ENCODE data around the gene STARD5. TPM values are rescaled to one million over a fixed set of nuclear protein-coding genes. Genes with fewer than 3 reads are reported as not detected.
"Not testable (repeated sequence)": the region's sequence is repeated elsewhere in the genome, so short reads cannot be mapped to it uniquely, and the experiment has no call there.

The STARD5 gene
- total RNA-seq, 2 experiments from 2014 or later: 6.2 to 7.7 TPM

- no peaks in the 10 kb centered on the region for H3K27me3 Mint-ChIP-seq
- peaks cover 3% of the 10 kb centered on the region for H3K4me1 Mint-ChIP-seq
- H3K4me3 Mint-ChIP-seq: no peak overlapping the region
- no peak for DNase-seq
- no peak overlapping the region for H3K27ac Mint-ChIP-seq
- H3K36me3 Mint-ChIP-seq: peaks cover 7% of the 10 kb centered on the region
- no peaks in the 10 kb centered on the region for H3K9me3 Mint-ChIP-seq
Measured at GRCh38 chr15:81346611-81347010, 22.7 kb upstream of the STARD5 start.

- Mint-ChIP-seq H3K27ac (no peak overlapping the region), H3K4me3 (no peak overlapping the region), H3K4me1 (peaks cover 3% of the 10 kb centered on the region), H3K9me3 (no peaks in the 10 kb centered on the region), H3K27me3 (no peaks in the 10 kb centered on the region), H3K36me3 (peaks cover 3% of the 10 kb centered on the region)
- no peak for DNase-seq
Measured at GRCh38 chr15:81343371-81343770, 19.4 kb upstream of the STARD5 start.

GRCh38 chr15:81341351-81341750 is 17.4 kb upstream of the STARD5 start:
- peaks cover 4% of the 10 kb centered on the region for H3K4me1 Mint-ChIP-seq
- no peaks in the 10 kb centered on the region for H3K9me3 Mint-ChIP-seq
- H3K27ac Mint-ChIP-seq: no peak overlapping the region
- no peak for DNase-seq
- no peak overlapping the region for H3K4me3 Mint-ChIP-seq
- peaks cover 3% of the 10 kb centered on the region for H3K36me3 Mint-ChIP-seq
- H3K27me3 Mint-ChIP-seq: no peaks in the 10 kb centered on the region

GRCh38 chr15:81339851-81340250 is 15.9 kb upstream of the STARD5 start:
- H3K27me3 Mint-ChIP-seq: no peaks in the 10 kb centered on the region
- H3K4me1 Mint-ChIP-seq: peaks cover 4% of the 10 kb centered on the region
- H3K36me3 Mint-ChIP-seq: peaks cover 3% of the 10 kb centered on the region
- no peaks in the 10 kb centered on the region for H3K9me3 Mint-ChIP-seq
- no peak overlapping the region for H3K4me3 Mint-ChIP-seq
- no peak for DNase-seq
- no peak overlapping the region for H3K27ac Mint-ChIP-seq

GRCh38 chr15:81339321-81339720 is 15.4 kb upstream of the STARD5 start:
- Mint-ChIP-seq H3K4me3 (no peak overlapping the region), H3K27me3 (no peaks in the 10 kb centered on the region), H3K4me1 (peaks cover 4% of the 10 kb centered on the region), H3K9me3 (no peaks in the 10 kb centered on the region), H3K36me3 (no peaks in the 10 kb centered on the region), H3K27ac (no peak overlapping the region)
- DNase-seq: no peak

- H3K36me3 Mint-ChIP-seq: no peaks in the 10 kb centered on the region
- no peak overlapping the region for H3K27ac Mint-ChIP-seq
- no peak for DNase-seq
- H3K4me3 Mint-ChIP-seq: no peak overlapping the region
- peaks cover 4% of the 10 kb centered on the region for H3K4me1 Mint-ChIP-seq
- no peaks in the 10 kb centered on the region for H3K9me3 Mint-ChIP-seq
- H3K27me3 Mint-ChIP-seq: no peaks in the 10 kb centered on the region
Measured at GRCh38 chr15:81338170-81339007, 14.4 kb upstream of the STARD5 start.

GRCh38 chr15:81337713-81338157 is 13.8 kb upstream of the STARD5 start:
- Mint-ChIP-seq H3K36me3 (peaks cover 2% of the 10 kb centered on the region), H3K9me3 (no peaks in the 10 kb centered on the region), H3K27ac (no peak overlapping the region), H3K4me3 (no peak overlapping the region), H3K27me3 (no peaks in the 10 kb centered on the region), H3K4me1 (peaks cover 4% of the 10 kb centered on the region)
- DNase-seq: no peak

- H3K27me3 Mint-ChIP-seq: no peaks in the 10 kb centered on the region
- H3K9me3 Mint-ChIP-seq: no peaks in the 10 kb centered on the region
- DNase-seq: no peak
- H3K27ac Mint-ChIP-seq: no peak overlapping the region
- H3K4me3 Mint-ChIP-seq: no peak overlapping the region
- H3K4me1 Mint-ChIP-seq: peaks cover 4% of the 10 kb centered on the region
- peaks cover 2% of the 10 kb centered on the region for H3K36me3 Mint-ChIP-seq
Measured at GRCh38 chr15:81337241-81337640, 13.3 kb upstream of the STARD5 start.

GRCh38 chr15:81336568-81336967 is 12.6 kb upstream of the STARD5 start:
- no peak overlapping the region for H3K27ac Mint-ChIP-seq
- DNase-seq: no peak
- H3K36me3 Mint-ChIP-seq: peaks cover 2% of the 10 kb centered on the region
- H3K27me3 Mint-ChIP-seq: no peaks in the 10 kb centered on the region
- no peak overlapping the region for H3K4me3 Mint-ChIP-seq
- peaks cover 4% of the 10 kb centered on the region for H3K4me1 Mint-ChIP-seq
- no peaks in the 10 kb centered on the region for H3K9me3 Mint-ChIP-seq

GRCh38 chr15:81335631-81336030 is 11.7 kb upstream of the STARD5 start:
- Mint-ChIP-seq H3K4me1 (peaks cover 8% of the 10 kb centered on the region), H3K36me3 (peaks cover 2% of the 10 kb centered on the region), H3K4me3 (no peak overlapping the region), H3K27me3 (no peaks in the 10 kb centered on the region), H3K9me3 (no peaks in the 10 kb centered on the region), H3K27ac (no peak overlapping the region)
- DNase-seq: no peak

GRCh38 chr15:81334768-81335435 is 11.0 kb upstream of the STARD5 start:
- Mint-ChIP-seq H3K27ac (no peak overlapping the region), H3K4me1 (peaks cover 8% of the 10 kb centered on the region), H3K4me3 (no peak overlapping the region), H3K36me3 (peaks cover 2% of the 10 kb centered on the region), H3K27me3 (no peaks in the 10 kb centered on the region), H3K9me3 (no peaks in the 10 kb centered on the region)
- no peak for DNase-seq

GRCh38 chr15:81333363-81333762 is 9.4 kb upstream of the STARD5 start:
- Mint-ChIP-seq H3K9me3 (no peaks in the 10 kb centered on the region), H3K27me3 (no peaks in the 10 kb centered on the region), H3K27ac (no peak overlapping the region), H3K4me1 (peaks cover 8% of the 10 kb centered on the region), H3K36me3 (peaks cover 2% of the 10 kb centered on the region), H3K4me3 (no peak overlapping the region)
- DNase-seq: no peak

- Mint-ChIP-seq H3K27me3 (no peaks in the 10 kb centered on the region), H3K27ac (no peak overlapping the region), H3K9me3 (no peaks in the 10 kb centered on the region), H3K4me1 (peaks cover 12% of the 10 kb centered on the region), H3K4me3 (no peak overlapping the region), H3K36me3 (peaks cover 2% of the 10 kb centered on the region)
- DNase-seq: no peak
Measured at GRCh38 chr15:81332326-81332725, 8.4 kb upstream of the STARD5 start.

- Mint-ChIP-seq H3K4me1 (peaks cover 13% of the 10 kb centered on the region), H3K36me3 (peaks cover 2% of the 10 kb centered on the region), H3K4me3 (no peak overlapping the region), H3K27ac (no peak overlapping the region), H3K27me3 (no peaks in the 10 kb centered on the region), H3K9me3 (no peaks in the 10 kb centered on the region)
- no peak for DNase-seq
Measured at GRCh38 chr15:81331600-81331999, 7.7 kb upstream of the STARD5 start.

GRCh38 chr15:81331141-81331540 is 7.2 kb upstream of the STARD5 start:
- H3K4me3 Mint-ChIP-seq: peak overlapping the region; percentile 14
- H3K27ac Mint-ChIP-seq, H3K36me3 Mint-ChIP-seq, H3K27me3 Mint-ChIP-seq, H3K9me3 Mint-ChIP-seq, DNase-seq: not testable (repeated sequence)
- H3K4me1 Mint-ChIP-seq: peaks cover 15% of the 10 kb centered on the region

Data from activated naive CD8-positive, alpha-beta T cell treated with anti-CD3 and anti-CD28 coated beads for 36 hours (primary cell).